COLO668 (cell line): Measurements from ENCODE around the gene KIN.

Source experiments
- DNase-seq: peaks from one replicate; lab custom pipeline; 2025; ENCODE audit not compliant: unreplicated experiment; lab: John Stamatoyannopoulos, UW

The KIN gene

GRCh38 chr10:7787857-7788638, at the start of gene KIN, which contains the start of gene ATP5F1C:
TSS of gene KIN (minus strand) at chr10:7787993. CDS start at chr10:7787933, 60 bp downstream.
TSS of gene ATP5F1C (plus strand) at chr10:7788177. CDS start at chr10:7788208, 31 bp downstream.
- DNase-seq = peak; percentile 91

GRCh38 chr10:7836571-7836970, 48.8 kb upstream of the KIN start:
- DNase-seq = no peak

- DNase-seq = no peak
Observed at GRCh38 chr10:7834262-7834661, 46.5 kb upstream of the KIN start.

DNA sequence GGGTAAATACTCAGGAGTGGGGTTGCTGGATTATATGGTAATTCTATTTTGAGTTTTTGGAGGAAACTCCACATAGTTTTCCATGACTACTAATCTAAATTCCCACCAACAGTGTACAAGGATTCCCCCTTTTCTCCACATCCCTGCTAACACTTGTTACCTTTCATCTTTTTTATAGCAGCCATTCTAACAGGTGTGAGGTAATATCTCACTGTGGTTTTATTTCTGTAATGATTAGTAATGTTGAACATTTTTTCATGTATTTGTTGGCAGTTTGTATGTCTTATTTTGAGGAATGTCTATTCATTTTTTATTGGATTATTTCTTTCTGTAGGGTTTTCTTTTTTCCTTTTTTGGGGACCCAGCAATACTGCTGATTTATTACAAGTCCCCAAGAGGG, 45.4 kb upstream of the KIN start:
- DNase-seq = no peak

DNA sequence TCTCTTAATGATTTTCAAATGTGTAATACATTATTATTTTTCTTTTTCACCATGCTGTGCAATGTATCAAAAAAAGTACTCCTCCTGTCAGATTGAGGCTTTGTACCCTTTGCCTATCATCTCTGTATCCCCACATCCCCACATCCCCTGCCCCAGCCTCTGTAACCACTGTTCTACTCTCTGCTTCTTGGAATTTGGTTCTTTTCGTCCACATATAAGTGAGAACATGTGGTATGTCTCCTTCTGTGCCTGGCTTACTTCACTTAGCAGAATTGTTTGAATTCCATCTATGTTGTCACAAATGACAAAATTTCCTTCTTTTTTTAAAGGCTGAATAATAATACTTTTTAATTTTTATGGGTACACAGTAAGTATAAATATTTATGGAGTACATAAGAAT, 44.3 kb upstream of the KIN start:
- DNase-seq = no peak

DNA sequence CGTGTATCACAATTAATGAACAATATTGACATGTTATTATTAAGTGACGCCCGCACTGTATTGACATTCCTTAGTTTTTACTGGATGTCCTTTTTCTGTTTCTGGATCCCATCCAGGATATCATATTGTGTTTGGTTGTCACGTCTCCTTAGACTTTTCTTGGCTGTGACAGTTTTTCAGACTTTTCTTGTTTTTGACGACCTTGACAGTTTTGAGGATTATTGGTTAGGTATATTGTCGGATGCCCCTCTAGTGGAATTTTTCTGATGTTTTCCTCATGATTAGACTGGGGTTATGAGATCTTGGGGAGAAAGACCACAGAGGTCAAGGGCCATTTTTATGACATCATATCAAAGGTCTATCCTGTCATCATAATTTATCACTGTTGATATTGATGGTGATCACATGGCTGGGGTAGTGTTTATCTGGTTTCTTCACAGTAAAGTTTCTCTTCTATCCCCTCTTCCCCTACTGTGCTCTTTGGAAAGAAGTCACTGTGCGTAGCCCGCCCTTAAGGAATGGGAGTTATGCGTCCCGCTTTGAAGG, 41.6 kb upstream of the KIN start:
- no peak for DNase-seq

DNA sequence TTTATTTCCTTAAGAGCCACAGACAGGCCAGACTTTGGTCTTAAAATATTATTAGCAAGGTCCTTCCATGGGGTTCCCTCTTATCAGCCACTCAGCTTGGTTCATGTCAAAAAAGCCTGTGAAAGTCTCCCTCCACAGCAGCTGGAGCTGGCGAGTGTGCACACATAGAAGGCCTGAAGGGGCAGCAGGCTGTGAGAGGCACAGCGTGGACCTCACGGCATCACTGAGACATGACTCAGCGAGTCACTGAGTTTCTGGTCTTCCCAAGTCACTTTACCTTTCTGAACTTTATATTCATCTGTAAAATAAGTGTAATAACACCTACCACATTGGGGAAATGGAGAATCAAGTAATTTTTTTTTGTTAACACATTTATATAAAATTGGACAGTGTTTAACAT, 39.2 kb upstream of the KIN start:
- DNase-seq = no peak

DNA sequence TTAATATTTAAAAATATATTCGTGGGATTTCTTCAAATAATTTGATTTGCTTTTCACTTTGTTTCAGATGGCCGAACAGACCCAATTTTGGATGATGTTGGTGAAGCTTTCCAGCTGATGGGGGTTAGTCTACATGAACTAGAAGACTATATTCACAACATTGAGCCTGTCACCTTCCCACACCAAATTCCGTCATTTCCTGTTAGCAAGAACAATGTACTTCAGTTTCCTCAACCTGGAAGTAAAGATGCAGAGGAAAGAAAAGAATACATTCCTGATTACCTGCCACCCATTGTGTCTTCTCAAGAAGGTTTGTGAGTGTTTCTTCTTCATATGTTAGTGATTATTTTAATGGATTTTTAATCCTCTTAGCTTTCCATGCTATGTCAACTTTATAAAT, 36.5 kb upstream of the KIN start:
- DNase-seq = no peak

- DNase-seq = peak; percentile 16
Observed at GRCh38 chr10:7819121-7819460, 31.3 kb upstream of the KIN start.

DNA sequence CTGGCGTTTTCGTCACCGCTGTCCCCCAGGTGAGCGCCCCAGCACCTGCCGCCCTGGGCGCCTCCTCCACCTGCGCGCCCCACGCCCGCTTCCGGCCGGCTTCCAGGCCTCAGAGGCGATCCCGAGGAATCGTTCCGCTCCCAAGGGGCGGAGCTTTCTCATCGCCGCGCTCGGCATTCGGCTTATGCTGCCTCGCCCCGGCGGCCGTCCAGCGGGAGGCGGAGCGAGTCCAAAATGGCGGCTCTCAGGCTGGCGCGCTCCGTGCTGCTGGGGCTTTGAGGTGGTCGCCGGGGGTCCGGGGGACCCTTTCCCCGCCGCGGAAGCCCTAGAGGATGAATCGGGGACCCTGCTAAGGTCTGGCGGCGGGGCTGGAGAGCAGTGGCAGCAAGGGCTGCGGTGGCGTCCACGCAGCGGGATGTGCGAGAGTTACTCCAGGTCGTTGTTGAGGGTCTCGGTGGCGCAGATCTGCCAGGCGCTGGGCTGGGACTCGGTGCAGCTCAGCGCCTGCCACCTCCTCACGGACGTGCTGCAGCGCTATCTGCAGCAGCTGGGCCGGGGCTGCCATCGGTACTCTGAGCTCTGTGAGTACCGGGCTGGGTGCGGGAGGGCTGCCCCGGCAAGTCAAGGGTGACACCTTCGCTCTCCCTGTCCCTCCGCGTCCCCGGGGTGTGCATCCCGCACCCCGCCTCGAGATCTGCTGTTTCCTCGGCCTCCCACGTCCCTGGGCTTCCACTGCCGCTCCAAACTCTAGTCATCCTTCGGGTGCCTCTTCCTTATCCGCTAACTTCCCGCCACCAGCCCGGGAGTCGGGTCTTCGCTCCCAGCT, 30.7 kb upstream of the KIN start, which contains the start of gene TAF3:
Gene TAF3, plus strand, starts transcription at position 211 of the 826 bp plus-strand sequence. Its CDS starts 205 bp downstream, at position 416.
- DNase-seq = peak; percentile 92

GRCh38 chr10:7817984-7818294, 30.1 kb upstream of the KIN start:
- DNase-seq = no peak

DNA sequence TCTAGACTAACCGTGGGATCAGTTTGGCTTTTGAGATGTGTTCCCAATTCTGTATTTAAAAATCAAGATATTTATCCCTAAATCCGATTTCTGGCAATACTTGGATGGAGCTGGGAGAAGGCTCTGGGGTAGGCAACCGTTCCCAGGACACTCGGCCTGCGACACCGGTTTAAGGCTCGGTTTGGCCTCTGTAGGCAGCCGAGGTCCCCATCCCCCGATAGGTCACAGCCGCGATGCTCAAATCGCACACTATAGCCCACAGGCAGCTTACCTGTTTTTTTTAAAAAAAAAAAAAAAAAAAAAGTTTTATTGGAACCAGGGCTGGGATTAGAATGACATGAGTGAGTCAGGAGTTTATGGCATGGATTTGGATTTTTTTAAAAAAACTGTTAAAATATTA, 29.8 kb upstream of the KIN start:
- peak; percentile 3 for DNase-seq

GRCh38 chr10:7813481-7813880, 25.7 kb upstream of the KIN start:
- DNase-seq = no peak

- peak; percentile 6 for DNase-seq
Observed at GRCh38 chr10:7811743-7812142, 23.9 kb upstream of the KIN start.

DNA sequence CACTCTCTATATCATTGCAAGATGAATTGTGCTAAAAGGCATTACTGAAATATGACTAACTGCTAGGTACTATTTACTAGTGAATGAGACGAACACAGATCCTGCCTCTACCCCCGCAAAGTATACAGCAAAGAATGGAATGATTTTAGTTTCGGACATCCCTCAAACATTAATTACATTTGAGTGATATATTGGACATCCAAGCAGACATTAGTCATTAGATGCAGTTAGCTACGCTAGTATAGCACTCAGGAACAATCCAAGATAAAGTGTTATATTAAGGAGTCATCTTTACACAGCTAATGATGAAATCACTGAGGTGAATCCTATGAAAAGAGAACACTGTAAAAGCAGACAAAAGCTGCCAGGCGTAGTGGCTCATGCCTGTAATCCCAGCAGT, 23.2 kb upstream of the KIN start:
- no peak for DNase-seq

- no peak for DNase-seq
Observed at GRCh38 chr10:7810443-7810842, 22.6 kb upstream of the KIN start.

DNA sequence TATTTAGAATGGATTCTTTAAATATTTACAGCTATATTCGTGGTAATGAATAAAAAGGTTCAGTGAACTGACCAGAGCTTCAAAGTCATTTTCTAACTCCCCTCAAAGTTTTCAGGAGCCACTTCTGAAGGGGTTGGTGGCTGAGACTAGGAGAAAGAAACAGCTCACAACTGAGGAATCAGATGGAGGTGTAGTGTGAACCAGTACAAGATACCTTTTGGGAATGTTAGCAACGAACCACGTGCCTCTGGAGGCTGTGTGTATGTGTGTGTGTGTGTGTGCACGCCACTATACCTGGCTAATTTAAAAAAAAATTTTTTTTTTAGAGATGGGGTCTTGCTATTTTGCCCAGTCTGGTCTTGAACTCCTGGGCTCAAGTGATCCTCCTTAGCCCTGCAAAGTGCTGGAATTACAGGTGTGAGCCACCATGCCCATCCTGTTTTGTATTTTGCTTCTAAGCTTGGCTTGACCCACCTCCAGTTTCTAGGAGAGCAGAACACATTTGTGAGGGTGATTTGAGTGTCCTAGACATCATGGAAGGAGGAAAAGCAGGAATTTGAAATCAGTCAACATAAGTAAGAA, 21.0 kb upstream of the KIN start:
- DNase-seq = no peak

DNA sequence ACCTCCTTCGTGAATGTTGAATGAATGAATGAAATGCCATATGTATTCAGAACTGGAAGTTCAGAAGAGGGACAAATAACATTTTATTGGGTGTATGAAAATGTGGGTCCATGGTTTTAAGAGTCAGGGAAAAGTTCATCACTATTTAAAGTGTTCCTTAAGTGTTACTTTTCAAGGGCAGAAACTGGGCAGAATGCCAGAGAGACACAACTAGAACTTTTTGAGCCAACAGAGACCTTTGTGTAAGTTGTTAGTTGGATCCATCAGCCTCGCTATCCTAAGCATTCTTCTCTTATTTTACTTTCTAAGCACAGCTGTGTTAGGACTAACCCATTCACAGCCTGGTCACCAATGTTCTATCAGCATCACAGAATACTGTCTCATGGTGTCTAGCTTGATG, 16.9 kb upstream of the KIN start:
- no peak for DNase-seq

DNA sequence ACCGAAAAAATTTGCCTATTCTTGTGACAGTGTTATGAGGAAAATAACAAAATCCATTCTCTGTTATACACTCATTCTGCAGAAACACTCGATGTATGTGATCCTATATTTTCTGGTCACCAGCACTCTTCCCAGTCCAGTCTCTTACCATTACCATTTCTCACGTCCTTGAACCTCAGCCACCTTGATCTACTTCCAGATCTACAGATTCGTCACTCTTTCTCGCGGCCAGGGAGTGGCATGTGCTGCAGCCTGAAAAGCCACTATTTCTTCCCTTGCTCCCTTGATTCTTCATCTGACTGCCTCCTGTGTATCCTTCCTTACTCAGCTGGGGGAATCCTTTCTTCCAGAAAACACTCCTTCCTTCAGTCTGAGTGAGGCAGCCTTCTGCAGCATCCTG, 16.4 kb upstream of the KIN start:
- DNase-seq = no peak

DNA sequence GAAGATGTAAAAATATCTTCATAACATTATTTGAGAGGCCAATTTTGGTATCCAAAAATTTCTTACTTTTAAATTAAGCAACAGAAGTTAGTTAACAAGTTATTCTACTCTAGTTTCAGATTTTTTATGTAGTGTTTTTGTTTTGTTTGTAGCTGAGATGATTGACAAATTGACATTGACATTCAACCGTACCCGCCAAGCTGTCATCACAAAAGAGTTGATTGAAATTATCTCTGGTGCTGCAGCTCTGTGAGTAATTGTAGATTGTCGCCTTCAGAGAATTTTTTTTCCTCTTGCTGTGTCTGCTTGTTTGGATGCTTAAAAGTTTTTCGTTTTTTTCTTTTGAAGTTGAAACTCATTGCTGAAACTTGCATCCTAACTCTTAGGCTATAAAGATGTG, 14.8 kb upstream of the KIN start:
- DNase-seq = no peak

GRCh38 chr10:7797582-7797981, 9.8 kb upstream of the KIN start:
- DNase-seq = no peak

DNA sequence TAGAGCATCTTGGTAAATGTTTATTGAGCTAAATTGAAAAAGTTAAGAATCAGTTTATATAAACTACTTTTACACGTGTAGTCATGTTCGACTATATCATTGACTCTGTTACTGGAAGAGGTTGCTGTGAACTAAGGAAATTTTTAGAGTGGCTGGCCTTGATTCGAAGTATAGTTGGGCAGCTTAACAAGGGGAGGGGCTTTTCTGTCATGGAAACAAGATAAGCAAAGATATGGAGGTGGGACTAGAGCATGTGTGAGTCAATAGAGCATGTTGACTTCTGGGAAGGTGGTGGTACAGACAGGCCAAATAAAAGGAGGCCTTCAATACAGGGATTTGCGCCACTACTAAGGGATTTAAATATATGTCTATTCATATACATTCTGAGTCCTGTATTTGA, 7.8 kb upstream of the KIN start:
- DNase-seq = no peak
